GM06990 (cell line): ENCODE measurements around the gene DBX2.

Source experiments
- DNase-seq: peaks from one replicate; pipeline ENCODE4 v3.0.0-alpha.2; 2011; ENCODE audit not compliant: insufficient read length; ENCODE audit errors: extremely low read depth
- H3K27me3 ChIP-seq: replicated peaks from 2 replicates; pipeline ENCODE4 v1.6.0; 2011; ENCODE audit warnings: low read length; ENCODE audit not compliant: control insufficient read depth, insufficient read depth
- H3K36me3 ChIP-seq: 2 replicates; pipeline ENCODE4 v1.5.1; 2011; ENCODE audit warnings: low read length; ENCODE audit not compliant: control insufficient read depth, insufficient read depth
- H3K4me3 ChIP-seq: replicated peaks from 2 replicates; pipeline ENCODE4 v1.5.1; 2011; ENCODE audit warnings: low read depth, mild to moderate bottlenecking, control low read depth, low read length
- TF ChIP-seq, protein P1 (sequence below): IDR thresholded peaks from 2 replicates; pipeline ENCODE4 v1.5.1; 2011; ENCODE audit warnings: low read length, control low read depth, mild to moderate bottlenecking, inconsistent platforms; ENCODE audit not compliant: insufficient read depth, poor library complexity, severe bottlenecking

Gene DBX2

DNA sequence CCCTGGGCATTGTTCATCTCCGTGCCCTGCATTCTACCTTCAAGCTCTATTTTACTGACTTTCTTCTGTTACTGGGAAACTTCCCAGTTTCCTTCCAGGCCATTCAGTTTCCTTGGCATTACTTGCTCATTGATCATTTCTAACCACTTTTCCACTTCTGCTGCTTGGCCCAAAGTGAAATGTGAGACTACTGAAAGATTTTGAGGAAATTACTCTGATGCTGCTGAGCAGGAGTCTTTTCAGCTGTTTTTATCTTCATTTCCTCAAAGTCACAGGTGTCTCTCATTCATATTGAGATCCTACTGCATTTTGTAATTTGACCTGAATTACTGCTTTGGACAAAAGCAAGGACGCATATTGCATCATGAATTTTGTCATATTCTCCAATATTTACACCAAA lies 26.4 kb upstream of the DBX2 start:
- no peak for DNase-seq
- Histone ChIP-seq H3K36me3 (no peaks in the 10 kb centered on the region), H3K4me3 (no peak overlapping the region), H3K27me3 (no peaks in the 10 kb centered on the region)
- TF ChIP-seq, protein P1, sequence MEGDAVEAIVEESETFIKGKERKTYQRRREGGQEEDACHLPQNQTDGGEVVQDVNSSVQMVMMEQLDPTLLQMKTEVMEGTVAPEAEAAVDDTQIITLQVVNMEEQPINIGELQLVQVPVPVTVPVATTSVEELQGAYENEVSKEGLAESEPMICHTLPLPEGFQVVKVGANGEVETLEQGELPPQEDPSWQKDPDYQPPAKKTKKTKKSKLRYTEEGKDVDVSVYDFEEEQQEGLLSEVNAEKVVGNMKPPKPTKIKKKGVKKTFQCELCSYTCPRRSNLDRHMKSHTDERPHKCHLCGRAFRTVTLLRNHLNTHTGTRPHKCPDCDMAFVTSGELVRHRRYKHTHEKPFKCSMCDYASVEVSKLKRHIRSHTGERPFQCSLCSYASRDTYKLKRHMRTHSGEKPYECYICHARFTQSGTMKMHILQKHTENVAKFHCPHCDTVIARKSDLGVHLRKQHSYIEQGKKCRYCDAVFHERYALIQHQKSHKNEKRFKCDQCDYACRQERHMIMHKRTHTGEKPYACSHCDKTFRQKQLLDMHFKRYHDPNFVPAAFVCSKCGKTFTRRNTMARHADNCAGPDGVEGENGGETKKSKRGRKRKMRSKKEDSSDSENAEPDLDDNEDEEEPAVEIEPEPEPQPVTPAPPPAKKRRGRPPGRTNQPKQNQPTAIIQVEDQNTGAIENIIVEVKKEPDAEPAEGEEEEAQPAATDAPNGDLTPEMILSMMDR: no peak

DNA sequence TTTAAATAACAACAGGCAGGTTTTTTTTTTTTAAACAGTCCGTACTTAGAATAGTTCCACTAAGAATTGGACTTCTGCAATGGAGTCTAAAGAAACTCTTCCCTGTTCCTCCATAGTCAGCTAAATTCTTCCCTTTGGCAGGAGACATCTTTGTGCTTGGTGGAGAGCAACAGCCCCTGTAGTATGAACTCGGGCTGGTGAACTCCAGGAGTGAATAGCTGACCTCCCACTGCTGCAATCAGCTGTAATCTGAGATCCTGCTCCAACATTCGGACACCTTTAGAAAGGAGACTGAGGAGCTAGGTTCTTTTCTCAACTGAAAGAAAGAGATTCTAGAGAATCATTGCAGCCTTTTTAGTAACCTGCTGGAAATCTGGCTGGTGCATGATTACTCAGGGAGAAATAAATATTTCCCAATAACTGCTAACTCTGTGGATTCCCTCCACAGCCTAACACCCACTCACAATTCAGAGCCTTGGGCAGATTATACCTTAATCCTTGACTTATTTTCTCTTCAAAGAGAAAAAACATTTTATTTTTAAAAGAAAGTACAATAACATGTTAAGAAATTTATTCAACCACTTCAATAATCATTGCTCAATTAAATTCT lies 25.6 kb upstream of the DBX2 start:
- TF ChIP-seq, protein P1: no peak

DNA sequence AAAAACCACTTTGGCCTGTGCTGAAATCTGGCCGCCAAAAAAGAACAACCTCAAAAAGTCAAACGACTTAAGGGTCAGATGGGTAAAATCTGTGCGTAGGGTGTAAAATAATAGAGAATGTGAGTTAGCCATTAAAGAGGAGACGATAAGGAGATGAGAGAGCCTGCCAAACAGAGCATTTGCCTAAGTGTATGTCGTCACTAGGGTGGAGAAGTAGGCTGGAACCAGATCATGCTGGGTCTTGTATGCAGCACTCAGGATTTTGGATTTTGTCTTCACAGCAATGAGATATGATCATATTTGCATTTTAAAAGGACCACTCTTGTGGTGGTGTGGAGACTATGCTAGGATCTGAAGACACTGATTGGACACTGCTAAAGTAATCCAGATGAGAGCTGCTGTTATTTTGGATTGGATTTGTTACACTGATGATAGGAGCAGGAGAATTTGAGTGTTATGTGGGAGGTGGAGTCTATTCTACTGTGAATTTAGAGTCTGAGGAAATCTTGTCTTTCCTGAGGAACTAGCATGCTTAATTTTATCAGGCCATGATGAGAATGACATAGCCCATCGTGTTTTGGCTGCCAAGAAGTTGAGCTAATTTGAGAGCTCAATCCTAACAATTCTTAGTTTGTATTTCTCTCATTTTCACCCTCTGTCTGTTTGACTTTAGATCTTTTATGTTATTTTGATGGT lies 24.8 kb upstream of the DBX2 start:
- DNase-seq: no peak
- no peak overlapping the region for H3K4me3 ChIP-seq
- no peaks in the 10 kb centered on the region for H3K27me3 ChIP-seq
- TF ChIP-seq, protein P1: no peak
- no peaks in the 10 kb centered on the region for H3K36me3 ChIP-seq

More for the DNA sequence above, 25.6 kb upstream of the DBX2 start:
- DNase-seq: no peak
- H3K36me3 ChIP-seq: no peaks in the 10 kb centered on the region
- no peak overlapping the region for H3K4me3 ChIP-seq
- H3K27me3 ChIP-seq: no peaks in the 10 kb centered on the region

DNA sequence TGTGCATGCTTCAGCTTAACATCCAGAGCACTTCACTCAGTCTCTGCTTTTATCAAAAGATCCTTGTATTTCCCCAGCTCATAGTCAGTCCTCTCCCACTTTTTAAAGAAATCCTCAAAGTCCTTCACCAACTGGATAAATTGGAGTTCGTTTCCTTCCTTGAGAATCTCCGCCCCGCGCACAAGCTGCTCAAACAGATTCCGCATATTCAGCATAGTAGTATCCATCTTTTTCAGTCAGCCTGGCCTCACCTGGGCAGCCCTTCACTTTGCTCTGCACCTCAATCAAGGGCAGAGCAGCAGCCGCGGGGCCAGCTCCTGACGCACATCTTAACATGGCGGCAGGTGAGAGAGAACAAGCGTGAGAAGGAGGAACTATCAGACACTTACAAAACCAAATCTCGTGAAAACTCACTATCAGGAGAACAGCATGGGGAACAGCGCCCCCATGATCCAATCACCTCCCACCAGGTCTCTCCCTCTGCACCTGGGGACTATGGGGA lies 14.3 kb upstream of the DBX2 start:
- H3K36me3 ChIP-seq: no peaks in the 10 kb centered on the region
- no peaks in the 10 kb centered on the region for H3K27me3 ChIP-seq
- no peak for DNase-seq
- H3K4me3 ChIP-seq: no peak overlapping the region
- TF ChIP-seq, protein P1: no peak

DNA sequence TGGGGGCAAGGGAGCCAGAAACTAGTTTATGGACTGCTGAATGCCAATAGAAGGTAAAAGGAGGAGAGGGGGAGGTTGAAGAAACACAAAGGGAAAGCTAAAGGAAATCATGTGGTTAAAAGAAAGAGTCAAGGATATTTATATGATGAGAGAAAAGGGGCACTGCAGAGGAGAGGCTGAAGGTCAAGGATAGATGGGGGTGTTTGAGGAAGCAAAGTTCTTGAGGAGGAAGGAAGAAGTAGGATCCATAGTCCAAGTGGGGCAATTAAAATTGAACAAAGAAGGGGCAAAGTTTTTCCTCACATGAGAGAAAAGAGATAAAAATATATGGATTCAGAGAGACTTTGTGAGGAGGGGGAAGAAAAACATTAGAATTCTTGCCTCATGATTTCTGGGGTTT lies 10.1 kb upstream of the DBX2 start:
- Histone ChIP-seq H3K27me3 (no peaks in the 10 kb centered on the region), H3K4me3 (no peak overlapping the region), H3K36me3 (no peaks in the 10 kb centered on the region)
- DNase-seq: no peak
- TF ChIP-seq, protein P1: no peak
